ENCODE measurements around the gene PIK3CA.

GRCh38 chr3:179175358-179175757 is 27.2 kb downstream of the PIK3CA start:
- TF ChIP-seq CTCF (IDR thresholded peaks at IDR 0.05) (no peak), POLR2A (IDR thresholded peaks at IDR 0.05) (no peak)

All from esophagus squamous epithelium (tissue), 4 donors.